Measurements from ENCODE around the gene MFAP4.
A peak's percentile ranks its signal among the peaks of the same experiment; 100 is the strongest.

The MFAP4 gene

DNA sequence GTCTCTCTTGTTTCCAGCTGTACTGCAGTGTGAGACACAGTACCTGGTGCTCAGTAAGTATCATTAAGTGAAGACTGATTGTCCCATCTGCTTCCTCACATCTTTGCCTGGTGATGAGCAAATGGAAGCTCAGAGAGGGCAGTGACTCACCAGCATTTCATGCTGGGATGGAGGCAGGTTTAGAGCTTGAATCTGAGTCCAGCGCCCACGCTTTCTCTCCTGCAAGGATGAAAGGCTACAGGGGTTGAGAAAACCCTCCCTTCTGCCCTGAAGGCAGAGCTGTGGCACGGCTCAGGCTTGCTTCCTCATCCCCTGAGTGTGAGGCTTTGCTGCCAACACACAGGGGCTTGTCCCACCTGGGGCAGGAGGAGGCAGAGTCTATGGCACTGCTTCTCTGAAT is 22.5 kb upstream of the MFAP4 start:
- peak in 1 of 2 experiments; percentile 11 for DNase-seq

DNA sequence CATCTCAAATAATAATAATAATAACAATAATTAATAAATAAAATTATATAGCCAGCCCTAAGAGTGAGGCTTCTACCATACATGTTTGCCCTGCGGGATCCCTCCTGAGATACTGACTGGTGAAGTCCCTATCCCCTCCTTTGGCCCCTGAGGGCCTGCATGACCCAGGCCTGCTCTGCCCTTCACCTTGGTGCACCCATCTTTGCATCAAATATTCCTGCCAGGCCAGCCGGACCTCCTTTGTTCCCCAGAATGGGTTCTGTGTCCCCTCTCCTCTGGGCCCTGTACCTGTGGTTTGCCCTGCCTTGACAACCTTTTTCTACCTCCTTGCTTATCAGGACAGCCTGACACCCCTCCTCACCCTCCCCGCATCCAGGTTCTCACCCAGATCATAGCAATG is 22.1 kb upstream of the MFAP4 start:
- no peak for DNase-seq

DNA sequence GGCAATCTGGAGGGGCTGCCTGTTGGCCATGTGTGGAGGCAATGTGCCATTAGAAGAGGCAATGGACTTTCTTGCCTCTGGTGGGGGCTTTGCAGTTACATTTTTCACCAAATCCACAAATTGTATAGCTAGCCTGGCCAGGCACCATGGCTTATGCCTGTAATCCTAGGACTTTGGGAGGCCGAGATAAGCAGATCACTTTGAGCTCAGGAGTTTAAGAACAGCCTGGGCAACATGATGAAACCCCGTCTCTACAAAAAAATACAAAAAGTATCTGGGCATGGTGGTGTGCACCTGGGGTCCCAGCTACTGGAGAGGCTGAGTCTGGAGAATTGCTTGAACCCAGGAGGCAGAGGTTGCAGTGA is 21.3 kb upstream of the MFAP4 start:
- no peak for DNase-seq

DNA sequence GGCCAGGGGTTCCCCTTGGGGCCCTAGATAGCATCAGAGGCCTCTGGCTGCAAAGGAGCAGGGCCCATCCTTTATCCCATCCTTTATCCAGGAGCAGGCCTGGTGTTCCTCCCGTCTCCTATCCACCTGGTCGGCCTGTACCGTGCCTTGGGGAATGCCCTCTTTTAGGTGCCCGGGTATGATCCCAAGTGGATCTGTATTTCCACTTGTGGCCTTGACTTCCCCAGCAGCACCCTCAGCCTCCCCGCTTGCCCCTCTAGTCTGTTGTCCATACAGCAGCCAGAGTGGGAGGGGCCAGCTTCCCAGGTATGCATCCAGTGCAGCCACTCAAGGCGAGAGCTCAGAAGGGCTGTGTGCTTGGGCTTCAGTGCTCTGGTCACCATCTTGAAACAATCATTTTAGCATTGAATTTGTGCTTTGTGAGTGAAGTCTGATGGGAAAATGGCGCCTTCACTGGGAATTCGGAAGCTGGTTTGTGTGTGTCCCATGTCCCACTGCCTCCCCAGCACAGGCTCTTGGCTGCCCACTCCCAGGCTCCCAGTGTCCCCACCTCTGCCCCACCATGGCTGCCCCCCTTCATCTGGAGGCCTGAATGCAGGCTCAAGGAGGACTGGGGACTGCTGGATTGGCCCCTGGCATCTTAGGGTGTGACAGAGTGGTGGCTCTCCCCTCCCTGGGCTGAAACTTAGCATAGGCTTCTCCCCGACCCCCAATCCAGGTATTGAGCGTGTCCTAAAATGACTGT is 20.8 kb upstream of the MFAP4 start:
- no peak for DNase-seq

DNA sequence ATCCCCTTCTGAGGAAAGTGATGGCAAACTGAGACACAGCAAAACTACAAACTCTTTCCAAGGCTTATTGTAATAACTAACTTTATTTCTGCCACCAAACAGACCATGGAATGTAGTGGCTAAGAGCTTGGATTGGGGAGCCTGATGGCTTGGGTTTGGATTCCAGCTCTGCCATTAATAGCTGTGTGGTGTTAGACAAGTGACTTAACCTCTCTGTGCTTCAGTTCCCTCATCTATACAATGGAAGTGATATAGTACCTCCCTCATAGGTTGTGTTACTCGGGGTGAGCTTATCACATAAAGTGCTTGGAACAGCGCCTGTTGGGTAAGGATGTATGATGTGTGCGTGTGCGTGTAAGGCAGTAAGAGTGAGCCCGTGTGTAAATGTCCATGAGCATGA is 18.1 kb upstream of the MFAP4 start:
- DNase-seq: no peak

DNA sequence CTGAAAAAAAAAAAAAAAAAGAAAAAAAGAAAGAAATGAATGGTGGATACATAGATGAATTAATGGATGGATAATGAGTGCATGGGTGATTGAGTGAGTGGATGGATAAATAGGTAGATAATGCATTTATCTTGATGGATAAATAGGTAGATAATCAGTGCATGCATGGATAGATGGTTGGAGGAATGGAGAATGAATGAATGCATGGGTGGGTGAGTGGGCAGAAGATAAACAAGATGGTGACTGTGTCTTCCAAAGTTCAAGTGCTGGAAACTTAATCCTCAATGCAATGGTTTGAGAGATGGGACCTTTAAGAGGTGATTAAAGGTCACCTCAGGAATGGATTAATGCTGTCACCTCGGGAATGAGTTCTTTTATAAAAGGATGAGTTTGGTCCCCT is 17.3 kb upstream of the MFAP4 start:
- no peak for DNase-seq

DNA sequence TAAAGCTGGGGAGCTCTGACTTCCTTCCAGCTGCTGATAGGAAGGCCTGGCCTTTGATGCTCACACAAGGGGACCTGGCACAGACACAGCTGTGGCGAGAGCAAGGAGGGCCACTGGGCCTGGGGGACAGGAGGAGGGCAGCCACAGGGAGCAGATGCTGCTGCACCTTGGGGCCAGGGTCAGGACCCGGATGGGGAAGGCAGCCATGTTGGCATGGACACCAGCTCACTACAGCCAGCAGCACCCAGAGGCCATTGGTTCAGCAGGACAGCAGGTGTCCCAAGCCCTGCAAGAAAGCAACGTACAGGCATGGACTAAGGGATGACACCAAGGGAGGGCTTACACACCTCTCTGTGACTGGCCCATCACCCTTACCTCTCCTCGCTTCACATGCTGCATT is 16.0 kb upstream of the MFAP4 start:
- no peak for DNase-seq

DNA sequence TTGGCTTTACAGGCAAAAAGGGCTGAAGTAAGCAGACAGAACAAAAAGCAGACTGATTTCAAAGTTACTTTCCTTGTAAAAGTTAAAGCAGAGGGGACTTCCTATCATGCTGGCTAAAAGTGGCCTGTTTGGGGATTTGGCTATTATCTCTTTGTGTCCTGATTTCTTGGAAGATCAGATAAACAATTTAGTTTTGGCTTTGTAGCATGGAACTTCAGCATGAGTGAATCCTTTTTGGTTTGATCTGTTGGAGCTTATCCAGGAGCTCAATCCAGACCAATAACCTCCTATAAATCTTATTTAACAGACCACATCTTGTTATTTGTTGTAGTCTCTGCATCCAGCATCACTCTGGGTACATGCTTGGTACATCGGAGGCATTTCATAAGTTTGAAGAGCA is 15.2 kb upstream of the MFAP4 start:
- peak in 1 of 2 experiments; percentile 35 for DNase-seq

DNA sequence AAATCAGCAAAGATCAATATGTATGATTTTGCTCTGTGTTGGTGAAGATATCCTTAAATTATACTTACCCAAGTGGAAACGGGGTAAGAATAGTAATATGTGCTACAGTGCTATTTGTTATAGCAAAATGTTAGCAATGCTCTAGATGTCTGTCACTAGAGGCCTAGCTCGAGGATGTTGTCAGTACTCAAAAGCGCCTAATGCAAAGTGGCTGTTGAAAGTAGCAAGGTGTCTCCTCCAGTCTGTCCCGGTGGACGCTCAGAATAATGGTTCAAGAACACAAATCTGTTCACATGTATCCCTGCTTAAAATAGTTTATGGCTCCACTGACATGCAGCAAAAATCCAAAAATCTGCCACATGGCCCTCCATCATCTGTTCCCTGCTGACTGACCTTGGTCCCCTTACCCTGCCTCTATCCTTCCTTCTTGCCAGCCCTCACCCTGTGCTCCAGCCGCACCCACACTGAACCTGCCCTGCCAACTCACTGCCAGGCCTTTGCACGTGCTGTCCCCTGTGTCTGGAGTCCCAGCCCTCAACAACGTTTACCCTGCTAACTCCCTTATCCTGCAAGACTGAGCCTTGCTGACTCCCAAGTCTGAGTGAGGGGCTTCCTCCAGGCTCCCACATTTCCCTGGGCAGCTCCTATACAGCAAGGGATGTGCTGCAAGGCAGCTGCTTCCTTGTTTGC is 14.5 kb upstream of the MFAP4 start:
- DNase-seq: no peak

DNA sequence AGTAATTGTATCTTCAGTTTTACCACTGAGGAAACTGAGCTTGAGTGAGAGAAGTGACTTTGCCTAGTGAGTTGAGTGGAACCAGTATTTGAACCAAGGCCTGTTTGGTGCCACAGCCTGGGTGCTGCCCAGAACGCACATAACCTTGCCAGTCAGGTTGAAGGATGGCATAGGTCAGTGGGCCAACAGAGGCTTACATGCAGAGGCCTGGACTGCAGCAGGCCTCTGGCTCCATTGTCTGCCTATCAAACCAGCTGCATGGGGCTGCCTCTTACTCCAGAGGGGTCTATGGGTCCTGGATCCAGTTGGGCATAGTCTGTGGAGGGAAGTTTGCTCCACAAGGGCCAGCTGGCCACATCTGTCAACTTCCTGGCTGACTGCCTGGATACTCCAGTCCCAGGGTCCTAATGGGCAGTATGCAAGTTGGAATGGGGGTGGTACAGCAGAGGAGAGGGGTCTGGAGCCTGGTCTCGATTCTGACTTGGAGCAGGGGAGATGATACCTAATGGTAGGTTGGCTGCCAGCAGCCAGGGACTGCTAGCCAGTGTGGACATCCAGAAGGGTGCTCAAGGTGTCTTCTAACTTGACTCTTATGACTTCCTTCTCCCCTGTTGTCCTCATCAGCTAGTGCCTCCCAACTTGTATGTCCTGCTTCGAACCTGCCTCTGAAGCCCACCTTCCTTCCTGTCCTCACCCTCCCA is 12.9 kb upstream of the MFAP4 start:
- DNase-seq: peak in 1 of 2 experiments; percentile 12

DNA sequence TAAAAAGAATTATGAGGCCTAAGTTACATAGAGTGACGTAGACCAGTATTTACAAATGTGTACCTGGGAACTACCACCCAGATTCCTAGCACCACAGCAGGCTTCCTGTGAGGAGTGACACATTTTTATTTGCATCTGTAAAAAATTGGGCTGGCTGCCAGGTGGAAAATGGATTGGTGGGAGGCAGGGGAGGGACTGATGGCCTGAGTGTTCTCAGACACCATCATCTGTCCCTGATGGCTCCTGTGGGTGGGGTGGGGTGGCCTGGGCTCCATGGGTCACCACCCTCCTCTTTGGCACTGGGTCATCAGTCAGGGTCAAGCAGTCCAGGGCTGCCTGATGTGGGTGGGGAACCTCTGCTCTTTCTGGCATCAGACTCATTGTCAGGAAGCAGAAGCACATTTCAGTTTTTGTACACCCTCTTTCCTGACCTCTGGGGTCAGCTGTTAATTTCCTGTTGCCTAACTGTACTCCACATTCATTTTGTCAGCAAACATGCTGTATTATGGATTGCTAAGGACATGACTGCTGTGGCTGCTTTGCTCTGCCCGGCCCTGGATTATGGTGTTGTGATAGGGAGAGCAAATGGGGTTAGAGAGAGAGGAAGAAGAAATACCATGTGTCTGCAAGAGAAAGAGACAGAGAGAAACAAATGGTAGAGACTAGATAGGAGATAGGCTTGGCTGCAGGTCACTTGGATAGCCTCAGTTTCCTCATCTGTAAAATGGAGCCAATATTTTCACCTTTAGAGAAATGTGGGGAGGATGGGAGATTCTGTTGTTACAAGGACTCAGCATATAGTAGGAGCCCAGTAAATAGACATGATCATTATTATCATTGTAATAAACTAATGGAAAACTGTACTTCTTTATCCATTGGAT is 11.6 kb upstream of the MFAP4 start:
- DNase-seq: peak in 1 of 2 experiments; percentile 25

DNA sequence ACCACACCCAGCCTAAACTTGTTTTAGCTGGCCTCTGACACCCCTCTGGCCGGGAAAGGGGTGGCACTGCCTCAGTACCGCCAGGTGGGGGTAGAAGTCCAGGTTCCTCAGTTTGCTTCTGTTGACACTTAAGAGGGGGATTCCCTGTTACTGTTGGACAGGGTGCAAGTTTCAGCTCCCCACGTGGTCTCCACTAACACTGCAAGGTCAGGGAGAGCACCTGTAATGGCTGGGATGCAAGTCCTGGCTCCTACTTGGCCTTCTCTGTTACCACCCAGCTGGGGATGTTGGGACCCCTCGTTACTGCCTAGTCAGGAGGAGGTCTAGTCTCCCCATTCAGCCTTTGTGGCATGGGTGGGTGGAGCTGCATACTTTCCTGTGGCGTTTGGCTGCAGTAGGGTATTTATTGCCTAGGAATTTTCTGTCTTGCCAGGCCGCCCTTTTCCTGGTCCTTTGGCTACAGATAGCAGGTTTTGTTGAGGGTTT is 10.6 kb upstream of the MFAP4 start:
- no peak for DNase-seq

DNA sequence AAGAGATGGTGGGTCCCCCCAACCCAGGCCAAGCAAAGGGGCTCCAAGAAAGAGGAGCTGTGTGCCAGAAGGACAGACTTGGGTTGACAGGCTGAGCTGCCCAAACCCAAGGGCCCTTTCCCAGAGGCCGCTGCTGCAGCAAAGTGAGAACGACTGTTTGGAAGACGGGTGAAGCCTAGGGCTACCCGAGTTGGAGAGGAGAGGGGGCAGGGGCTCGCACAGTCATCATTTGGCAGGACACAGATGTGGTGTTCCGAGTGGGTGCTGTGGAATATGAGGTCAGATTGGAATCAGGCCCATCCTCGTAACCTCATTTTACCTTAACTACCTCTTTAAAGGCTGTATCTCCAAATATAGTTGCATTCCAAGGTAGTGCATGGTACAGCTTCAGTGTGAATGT is 5.3 kb upstream of the MFAP4 start:
- no peak for DNase-seq

DNA sequence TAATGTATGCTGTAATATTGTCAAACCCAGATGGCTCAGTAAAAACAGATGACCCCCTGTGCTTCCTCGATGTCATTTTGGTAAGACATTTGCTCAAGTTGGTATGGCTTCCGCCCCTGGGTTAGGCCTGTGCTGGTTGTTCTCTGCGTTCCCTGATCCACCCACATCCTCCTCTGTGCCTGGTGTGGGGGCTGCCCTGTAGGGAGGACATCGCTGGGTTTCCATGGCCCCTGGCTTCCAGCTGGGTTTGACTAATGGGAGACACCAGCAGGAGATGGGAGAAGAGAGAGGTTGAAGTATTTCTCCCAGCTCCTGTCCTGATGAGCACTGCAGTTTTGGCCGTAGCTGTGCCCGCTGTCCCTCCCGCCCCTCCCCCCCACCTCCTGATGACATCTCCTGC is 4.4 kb upstream of the MFAP4 start:
- DNase-seq: no peak

DNA sequence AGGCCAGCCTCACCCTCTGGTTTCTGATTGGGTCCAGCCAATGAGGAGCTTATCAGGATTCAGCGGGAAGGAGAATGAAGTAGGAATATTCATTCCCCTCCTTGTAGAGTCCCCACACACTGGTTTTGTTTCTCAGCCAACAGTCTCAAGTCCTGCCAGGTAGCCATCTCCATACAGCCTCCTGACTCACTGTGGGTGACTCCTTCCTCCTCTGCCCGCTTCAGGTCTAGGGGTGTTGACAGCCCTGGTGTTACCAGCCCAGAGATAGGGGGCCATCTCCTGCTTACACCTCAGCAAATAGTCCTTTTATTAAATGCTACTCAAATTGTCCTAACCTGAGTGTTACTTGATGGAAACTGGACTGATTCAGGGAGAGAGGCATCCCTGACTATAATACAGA is 4.0 kb upstream of the MFAP4 start:
- DNase-seq: no peak

DNA sequence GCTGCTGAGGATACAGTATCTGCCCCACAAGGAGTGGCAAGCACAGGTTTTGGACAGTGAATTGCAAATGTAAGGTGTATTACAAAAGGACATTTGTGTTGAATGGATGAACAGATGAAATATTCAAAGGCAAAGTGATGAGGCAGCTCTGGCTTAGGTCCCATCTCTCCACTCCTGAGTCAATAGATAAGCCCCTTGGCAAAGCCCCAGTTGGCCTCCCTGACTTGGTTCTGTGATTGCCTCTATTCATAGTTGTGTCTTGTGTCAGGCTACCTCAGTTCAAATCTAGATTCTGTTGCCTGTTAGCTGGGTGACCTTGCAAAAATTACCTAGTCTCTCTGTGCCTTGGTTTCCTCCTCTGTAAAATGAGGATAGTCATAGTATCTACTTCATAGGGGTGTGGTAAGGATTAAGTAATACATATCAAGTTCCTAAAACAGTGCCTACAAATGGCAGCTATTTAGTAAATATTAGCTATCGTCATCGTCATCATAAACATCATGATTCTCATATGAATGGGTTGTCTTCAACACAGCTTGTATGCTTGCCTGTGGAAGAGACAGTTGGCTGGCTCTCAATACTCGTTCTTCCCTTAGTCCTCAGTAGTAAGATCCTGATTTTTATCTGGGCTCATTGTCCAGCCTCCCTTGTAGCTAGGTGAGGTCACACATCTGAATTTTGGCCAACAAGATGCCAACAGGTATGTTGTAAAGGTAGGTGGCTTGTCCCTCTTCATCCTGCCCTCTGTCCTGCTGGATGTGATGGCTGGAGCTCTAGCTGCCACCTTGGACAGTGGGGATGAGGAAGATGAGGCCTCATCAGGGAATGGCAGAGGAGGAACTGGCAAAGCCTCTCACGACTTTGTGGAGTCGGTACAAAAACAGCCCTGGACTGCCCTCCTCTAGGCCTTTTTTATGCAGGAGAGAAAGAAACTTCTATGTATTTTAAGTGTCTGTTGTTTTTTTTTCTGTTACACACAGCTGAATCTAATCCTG is 2.1 kb upstream of the MFAP4 start:
- peak in 1 of 2 experiments; percentile 51 for DNase-seq

DNA sequence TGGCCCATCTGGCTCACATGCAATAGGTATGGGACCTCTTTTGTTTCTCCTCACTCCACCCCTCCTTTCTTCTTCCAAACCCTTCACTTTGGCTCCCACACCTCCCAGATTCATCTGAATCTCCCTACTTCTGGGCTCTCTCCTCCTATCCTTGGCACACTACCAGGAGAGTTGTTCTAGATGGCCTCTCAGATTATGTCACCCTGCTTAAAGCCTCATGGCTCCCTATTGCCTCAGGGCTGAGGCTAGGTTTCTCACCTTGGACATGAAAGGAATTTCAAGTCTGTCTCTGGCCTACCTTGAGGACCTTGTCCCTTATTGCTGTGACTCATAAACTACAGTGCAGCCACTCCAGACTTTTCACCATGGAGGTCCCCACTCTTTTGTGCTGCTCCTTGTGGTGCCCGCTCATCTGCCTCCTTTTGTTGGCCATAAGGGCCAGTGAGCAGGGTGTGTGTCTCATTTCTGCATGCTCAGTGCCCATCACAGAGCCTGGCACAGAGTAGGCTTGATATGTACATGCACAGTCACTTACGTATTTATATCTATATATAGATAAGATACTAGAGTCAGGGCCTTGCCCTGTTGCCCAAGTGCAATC is 1.0 kb upstream of the MFAP4 start:
- peak; percentile 92 for DNase-seq

DNA sequence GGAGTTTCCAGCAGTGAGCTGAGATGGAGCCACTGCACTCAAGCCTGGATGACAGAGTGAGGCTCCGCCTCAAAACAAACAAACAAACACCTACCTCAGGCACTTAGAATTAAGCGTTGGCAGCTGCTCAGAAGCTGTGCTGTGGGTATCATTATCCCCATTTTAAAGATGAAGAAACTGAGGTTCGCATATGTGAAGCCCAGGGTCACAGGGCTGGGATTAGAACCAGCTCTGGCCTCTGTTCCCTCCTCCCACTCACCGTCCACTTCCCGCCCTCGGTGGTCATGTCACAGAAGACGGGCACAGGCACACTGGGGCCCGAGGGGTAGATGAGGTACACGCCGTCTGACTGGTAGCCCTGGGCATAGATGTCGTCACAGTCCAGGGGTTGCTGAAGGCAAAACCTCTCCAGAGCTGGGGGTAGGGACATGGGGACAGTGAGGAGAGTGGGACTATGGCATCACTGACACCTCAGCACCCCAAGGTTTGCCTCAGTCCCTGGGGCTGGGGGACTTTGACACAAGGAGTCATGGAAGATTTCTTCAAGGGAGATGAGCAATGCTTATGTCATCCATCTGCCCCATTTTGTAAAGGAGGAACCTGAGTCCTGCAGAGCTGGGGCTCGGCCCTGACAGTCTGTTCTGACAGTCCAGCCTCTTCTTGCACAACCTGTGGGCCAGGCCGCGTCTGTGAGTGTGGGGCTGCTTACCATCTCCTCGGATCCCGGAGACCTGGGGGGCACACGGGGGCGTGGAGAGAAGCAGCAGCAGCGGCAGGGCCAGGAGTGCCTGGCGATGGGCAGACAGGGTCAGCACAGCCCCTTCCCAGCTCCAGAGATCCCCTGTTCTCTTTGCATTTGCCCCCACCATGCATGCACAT is 700 bp downstream of the MFAP4 start:
- peak in 1 of 2 experiments; percentile 32 for DNase-seq

DNA sequence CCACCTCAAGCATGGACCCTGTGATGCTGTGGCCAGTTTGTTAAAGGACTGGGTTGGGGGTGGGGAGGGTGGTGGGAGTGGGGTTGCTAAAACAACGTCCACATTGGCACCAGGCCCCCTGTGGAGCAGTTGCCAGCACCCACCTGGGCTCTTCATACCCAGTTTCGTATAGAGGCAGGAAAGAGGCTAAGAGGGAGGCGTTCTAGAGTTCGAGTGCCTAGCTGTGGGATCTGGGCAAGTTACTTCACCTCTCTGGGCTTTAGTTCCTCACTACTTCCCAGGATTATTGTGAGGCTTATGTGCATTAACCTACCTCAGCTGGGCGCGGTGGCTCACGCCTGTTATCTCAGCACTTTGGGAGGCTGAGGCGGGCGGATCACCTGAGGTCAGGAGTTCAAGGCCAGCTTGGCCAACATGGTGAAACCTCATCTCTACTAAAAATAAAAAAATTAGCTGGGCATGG is 1.4 kb downstream of the MFAP4 start:
- DNase-seq: no peak
